Measurements from ENCODE around the gene NCAPG2. TPM values are rescaled to one million over a fixed set of nuclear protein-coding genes. Genes with fewer than 3 reads are reported as not detected.
"Not testable (repeated sequence)": the region's sequence is repeated elsewhere in the genome, so short reads cannot be mapped to it uniquely, and the experiment has no call there.

The NCAPG2 gene
- polyA plus RNA-seq, 1 donor = 34.2 TPM

DNA sequence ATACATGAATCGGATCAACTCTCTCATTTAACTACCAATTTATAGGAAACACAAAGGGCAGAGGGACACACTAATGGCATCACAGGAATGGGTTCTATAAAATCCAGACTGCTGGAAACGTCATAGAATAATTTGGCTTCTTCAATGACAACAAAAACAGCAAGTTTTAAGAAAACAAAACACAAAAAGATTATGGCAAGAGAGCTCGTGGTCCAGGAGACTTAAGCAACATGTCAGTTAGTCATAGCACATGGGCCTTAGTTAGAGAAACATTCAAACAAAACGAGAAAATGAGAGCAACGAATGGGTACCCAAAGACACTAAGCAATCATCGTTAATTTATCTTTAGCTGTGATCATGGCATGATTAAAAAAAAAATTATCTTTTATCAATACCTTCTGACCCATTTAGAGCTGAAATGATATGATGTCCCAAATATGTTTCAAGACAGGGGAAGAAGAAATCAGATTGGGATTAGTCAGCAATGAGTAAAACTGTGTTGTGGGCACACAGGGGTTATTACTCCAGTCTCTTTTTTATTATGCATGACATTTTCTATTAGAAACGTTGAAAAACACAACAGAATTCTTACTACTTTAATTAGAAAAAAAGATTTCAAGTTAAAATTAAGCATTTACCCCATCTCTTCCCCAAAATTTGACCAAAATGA lies 28.3 kb downstream of the NCAPG2 start:
- DNase-seq = no peak

DNA sequence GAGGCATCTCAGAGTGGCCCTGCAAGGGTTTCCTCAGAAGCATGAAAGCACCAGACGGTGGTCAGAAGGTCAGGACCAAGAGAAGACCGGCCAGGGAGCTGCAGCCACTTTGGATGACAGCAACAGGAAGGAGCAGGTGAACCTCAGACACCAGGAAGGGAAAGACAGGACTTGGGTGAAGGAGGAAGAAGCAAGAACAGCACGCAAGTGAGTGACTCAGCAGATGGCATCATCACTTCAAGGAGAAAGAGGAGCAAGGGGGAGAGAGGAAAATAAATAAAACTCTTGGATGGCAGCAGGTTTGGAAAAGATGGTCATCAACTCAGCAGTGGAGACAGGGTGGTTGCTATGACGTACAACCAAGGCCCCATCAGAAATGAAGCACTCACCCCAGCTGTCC lies 31.6 kb downstream of the NCAPG2 start:
- no peak for DNase-seq

GRCh38 chr7:158668086-158668485 lies 36.5 kb downstream of the NCAPG2 start:
- not testable (repeated sequence) for DNase-seq

DNA sequence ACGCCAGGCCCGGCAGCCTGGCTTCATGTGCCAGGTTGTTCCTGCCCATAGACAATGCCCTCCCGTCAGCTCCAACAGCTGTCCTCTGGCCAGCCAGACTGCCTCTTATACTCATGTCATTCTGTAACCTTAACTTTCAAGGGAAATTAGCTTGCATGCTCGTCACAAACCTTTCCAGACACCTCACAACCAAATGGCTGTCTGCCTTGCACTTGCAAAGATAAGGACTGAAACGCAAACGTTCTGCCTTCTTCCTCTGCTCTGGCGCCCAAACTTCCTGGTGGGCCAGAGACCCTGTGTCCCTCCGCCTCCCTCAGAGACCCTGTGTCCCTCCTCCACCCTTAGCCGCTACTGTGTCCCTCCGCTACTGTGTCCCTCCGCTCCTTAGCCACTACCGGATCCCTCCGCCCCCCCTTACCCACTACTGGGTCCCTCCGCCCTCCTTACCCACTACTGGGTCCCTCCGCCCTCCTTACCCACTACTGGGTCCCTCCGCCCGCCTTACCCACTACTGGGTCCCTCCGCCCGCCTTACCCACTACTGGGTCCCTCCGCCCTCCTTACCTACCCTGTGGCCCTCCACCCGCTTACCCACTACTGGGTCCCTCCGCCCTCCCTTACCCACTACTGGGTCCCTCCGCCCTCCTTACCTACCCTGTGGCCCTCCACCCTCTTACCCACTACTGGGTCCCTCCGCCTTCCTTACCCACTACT lies 37.5 kb downstream of the NCAPG2 start:
- DNase-seq = not testable (repeated sequence)

DNA sequence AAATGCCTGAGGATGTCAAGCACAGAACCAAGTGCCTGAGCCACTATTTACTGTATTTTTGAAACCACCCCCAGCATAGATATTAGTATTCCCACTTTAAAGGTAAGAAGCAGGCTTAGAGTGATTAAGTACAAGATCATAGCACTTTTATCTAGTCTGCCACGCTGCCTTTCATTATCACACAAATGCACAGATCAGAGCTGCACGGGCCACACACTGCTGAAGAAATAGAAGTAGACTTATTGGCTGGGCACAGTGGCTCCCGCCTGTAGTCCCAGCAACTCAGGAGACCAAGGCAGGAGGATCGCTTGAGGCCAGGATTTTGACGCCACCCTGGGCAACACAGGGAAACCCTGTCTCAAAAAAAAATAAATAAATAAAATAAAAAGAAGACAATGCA lies 38.2 kb downstream of the NCAPG2 start:
- no peak for DNase-seq

DNA sequence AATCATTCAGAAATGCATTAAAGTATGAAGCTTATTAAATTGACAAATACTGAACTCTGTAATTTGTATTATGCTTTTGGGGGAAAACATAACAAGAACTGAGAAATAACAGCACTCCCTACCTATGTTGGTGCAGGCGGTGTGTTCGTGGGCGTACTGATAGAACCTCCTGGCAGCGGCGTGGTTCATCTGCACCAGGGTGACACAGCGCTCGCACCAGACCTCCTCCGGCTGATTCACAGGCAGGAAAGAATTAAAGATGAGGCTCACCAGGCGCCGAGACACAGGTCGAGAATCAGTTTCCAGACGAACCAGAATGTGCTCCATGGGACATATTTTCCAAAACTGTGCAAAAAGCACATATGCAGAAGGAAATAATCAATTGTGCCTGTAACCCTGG lies 40.2 kb downstream of the NCAPG2 start:
- no peak for DNase-seq

- no peak for DNase-seq
Measured at GRCh38 chr7:158663428-158663741, 41.2 kb downstream of the NCAPG2 start.

- no peak for DNase-seq
Measured at GRCh38 chr7:158662610-158663427, 41.8 kb downstream of the NCAPG2 start.

DNA sequence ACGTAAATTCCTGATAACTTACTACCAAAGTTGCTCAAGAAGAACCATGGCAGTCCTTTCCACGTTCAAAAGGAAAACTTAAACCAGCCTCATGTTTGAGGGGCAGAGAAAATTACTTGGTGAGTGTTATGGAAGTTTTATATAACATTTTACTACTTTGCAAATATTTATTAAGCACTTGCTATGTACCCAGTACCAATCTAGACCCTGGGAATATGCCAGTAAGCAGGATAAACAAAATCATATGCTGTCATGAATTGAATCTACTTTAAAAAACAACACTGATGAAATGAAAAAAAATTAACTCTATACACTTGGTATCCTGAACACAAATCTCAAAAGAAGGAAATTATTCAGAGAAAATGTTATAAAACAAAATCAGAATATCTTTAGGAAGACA lies 46.1 kb downstream of the NCAPG2 start:
- DNase-seq = no peak

GRCh38 chr7:158657189-158657746 lies 47.3 kb downstream of the NCAPG2 start:
- DNase-seq = no peak

- DNase-seq = no peak
Measured at GRCh38 chr7:158655931-158656441, 48.6 kb downstream of the NCAPG2 start.

GRCh38 chr7:158655507-158655906 lies 49.1 kb downstream of the NCAPG2 start:
- no peak for DNase-seq

- DNase-seq = peak; percentile 5
Measured at GRCh38 chr7:158651968-158652565, 52.5 kb downstream of the NCAPG2 start.

DNA sequence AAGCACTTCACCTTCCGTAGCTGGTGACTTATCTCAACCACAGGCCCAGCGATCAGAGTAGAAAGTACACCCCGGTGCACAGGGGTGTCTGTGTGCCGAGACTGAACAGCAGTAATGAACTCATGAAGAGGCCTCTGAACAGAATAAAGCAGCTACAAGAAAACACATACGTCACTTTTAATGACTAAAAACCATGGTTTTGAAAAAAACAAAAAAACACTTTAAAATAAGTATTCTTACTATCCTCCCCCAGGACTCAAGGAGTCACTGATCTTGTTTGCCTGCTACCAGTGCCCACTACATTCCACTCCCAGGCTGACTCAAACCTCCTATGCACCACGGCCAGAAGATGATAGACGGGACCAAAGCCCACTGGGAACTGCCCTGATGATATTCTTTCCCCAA lies 53.8 kb downstream of the NCAPG2 start:
- no peak for DNase-seq

- DNase-seq = no peak
Measured at GRCh38 chr7:158649279-158649678, 55.3 kb downstream of the NCAPG2 start.

GRCh38 chr7:158648787-158649186 lies 55.8 kb downstream of the NCAPG2 start:
- no peak for DNase-seq

- DNase-seq = no peak
Measured at GRCh38 chr7:158648168-158648567, 56.4 kb downstream of the NCAPG2 start.

DNA sequence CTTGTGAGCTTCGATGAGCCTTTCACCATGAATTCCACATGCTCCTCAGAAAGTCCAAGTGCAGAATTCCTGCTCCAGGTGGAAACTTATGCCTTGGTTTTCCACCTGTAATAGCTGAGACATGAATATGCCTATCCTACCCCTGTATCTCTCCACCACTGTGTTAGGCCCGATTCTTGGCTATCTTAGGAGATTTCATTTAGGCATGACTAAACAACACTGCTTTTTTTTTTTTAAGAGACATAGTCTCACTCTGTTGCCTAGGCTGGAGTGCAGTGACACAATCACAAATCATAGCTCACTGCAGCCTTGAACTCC lies 57.2 kb downstream of the NCAPG2 start:
- DNase-seq = no peak

GRCh38 chr7:158646766-158647474 lies 57.7 kb downstream of the NCAPG2 start:
- no peak for DNase-seq

GRCh38 chr7:158645842-158646241 lies 58.8 kb downstream of the NCAPG2 start:
- no peak for DNase-seq

DNA sequence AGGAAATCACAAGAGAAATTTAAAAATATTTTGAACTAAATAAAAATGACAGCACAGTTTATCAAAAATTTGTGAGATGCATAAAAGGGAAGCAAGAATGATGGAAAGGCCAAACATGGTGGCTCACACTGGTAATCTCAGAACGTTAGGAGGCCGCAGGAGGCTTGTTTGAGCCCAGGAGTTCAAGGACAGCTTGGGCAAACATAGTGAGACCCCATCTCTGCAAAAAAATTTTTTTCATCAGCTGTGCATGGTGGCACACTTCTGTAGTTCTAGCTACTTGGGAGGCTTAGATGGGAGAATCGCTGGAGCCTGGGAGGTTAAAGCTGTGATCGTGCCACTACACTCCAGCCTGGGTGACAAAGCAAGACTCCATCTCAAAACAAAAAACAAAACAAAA lies 62.5 kb downstream of the NCAPG2 start:
- no peak for DNase-seq

DNA sequence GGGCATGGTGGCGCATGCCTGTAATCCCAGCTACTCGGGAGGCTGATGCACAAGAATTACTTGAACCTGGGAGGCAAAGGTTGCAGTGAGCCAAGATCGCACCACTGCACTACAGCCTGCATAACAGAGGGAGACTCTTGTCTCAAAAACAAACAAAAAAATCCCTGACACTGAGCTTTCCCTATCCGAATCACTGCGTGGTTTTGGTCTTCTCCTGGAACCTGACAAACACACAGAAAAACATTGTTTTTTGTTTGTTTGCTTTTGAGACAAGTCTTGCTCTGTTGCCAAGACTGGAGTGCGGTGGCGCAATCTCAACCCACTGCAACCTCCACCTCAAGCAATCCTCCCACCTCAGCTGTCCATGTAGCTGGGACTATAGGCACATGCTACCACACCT lies 66.6 kb downstream of the NCAPG2 start:
- DNase-seq = no peak
